ENCODE measurements around the gene TTC4.

Gene TTC4

DNA sequence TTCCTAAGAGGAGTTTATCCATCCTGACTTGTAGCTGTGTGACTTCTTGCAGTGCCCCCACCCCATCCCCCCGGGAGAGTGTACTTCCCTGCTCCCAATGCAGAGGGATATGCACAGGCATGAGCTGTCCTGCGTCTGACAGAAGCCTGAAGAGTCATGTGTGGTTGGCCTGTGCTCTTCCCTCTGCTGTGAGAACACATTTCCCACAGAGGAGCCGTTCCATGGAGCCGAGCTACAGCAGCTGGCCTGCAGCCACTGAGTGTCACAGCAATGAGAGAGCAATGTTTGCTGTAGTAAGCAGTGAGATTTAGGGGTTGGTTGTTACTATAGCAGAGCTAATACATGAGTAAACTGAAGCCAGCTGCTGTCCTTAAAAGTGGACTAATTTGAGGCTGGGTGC lies 26.6 kb downstream of the TTC4 start:
- DNase-seq (ENCODE audit: low spot score in 2 of 2) (no peak), ATAC-seq (replicated peaks; ENCODE audit: extremely low read depth, poor library complexity, severe bottlenecking) (no peak)
- peaks cover 36% of the 10 kb centered on the region for H3K36me3 Mint-ChIP-seq (ENCODE audit: insufficient read depth)
- H3K9me3 Mint-ChIP-seq, result no peaks in the 10 kb centered on the region
- no peaks in the 10 kb centered on the region for H3K4me1 Mint-ChIP-seq
- H3K27me3 Mint-ChIP-seq, result no peaks in the 10 kb centered on the region
- H3K27ac Mint-ChIP-seq (ENCODE audit: low read depth), result no peak overlapping the region
- H3K4me3 Mint-ChIP-seq, result no peak overlapping the region

DNA sequence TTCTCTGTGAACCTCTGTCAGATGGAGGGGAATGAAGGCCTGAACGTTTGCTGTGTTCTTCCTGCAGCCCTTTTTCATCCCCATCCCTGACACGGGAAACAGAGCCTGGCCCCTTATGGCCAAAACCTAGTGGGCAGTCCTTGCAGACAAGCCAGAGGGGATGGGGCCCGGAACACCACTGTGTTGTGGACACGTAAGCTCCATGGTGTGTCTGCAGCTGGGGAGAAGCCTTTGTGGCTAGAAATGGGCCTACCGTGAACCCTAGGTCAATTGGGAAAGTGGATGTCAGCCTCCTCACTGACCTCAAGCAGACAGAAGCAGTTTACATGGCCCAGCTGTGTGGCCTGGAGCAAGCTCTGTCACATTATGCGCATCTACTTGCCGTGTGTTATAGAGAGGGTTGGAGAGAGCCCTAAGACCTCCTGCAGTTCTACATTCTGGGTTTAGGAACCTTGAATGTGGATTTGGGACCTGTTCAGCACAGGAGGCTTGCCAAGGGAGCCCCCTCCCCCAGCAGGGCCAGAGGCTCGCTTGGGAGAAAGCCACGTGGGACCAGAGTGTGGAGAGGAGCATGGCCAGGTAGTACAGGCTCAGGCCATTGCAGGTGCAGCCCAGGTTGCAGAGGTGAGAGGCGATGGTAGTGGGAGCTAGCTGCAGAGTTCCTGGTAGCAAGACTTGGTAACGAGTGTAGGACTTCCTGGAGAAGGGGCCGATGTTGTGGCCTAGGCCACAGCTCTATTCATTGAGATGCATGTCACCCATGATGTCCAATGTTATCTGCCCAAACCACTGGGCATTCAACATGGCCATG lies 28.0 kb downstream of the TTC4 start:
- Mint-ChIP-seq H3K9me3 (no peaks in the 10 kb centered on the region), H3K4me1 (no peaks in the 10 kb centered on the region), H3K27me3 (no peaks in the 10 kb centered on the region), H3K36me3 (ENCODE audit: insufficient read depth) (peaks cover 24% of the 10 kb centered on the region), H3K4me3 (no peak overlapping the region), H3K27ac (ENCODE audit: low read depth) (no peak overlapping the region)
- ATAC-seq (replicated peaks; ENCODE audit: extremely low read depth, poor library complexity, severe bottlenecking) (no peak), DNase-seq (ENCODE audit: low spot score in 2 of 2) (no peak)

DNA sequence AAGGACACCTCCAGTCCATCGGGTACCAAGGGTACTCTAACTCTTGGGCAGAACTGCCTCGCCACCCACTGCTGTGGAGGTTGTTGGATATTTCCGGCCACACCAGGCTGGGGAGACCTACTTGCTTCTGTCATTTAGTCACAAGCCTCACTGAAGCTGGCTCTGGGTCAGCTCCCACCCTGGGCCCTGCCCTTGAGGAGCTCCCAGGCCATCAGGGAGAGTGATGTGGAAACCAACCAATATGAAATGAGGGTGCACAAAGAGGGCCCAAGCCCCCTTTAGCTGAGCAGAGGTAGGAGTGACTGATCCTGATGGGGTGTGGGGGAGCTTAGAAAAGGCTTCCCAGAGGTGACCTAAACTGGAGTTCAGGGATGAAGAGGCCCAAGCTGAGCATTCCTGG lies 29.0 kb downstream of the TTC4 start:
- Mint-ChIP-seq H3K27me3 (no peaks in the 10 kb centered on the region), H3K36me3 (ENCODE audit: insufficient read depth) (peaks cover 18% of the 10 kb centered on the region), H3K4me3 (no peak overlapping the region), H3K9me3 (no peaks in the 10 kb centered on the region), H3K27ac (ENCODE audit: low read depth) (no peak overlapping the region), H3K4me1 (no peaks in the 10 kb centered on the region)
- DNase-seq (ENCODE audit: low spot score in 2 of 2), result no peak
- no peak for ATAC-seq (replicated peaks; ENCODE audit: extremely low read depth, poor library complexity, severe bottlenecking)

DNA sequence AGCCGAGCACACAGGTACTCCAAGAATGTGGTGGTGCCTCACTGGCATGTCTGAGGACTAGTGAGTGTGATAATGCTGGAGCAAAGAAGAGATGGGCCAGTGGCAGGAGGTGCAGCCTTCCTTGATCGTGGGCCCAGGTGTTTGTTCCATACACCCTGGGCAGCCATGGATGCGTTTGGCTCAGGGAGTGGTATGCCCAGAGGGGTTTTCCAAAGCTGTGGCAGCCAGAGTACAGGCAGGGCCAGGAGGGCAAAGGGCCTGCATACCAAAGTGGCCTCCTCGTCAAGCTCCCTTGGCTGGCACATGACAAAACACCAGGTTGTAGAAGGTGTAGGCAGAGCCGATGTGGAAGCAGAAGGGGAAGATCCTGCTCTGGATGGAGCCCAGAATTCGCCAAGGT lies 29.6 kb downstream of the TTC4 start:
- Mint-ChIP-seq H3K4me1 (no peaks in the 10 kb centered on the region), H3K27ac (ENCODE audit: low read depth) (no peak overlapping the region), H3K36me3 (ENCODE audit: insufficient read depth) (peaks cover 15% of the 10 kb centered on the region), H3K4me3 (no peak overlapping the region), H3K9me3 (no peaks in the 10 kb centered on the region), H3K27me3 (no peaks in the 10 kb centered on the region)
- no peak for ATAC-seq (replicated peaks; ENCODE audit: extremely low read depth, poor library complexity, severe bottlenecking)
- no peak for DNase-seq (ENCODE audit: low spot score in 2 of 2)

DNA sequence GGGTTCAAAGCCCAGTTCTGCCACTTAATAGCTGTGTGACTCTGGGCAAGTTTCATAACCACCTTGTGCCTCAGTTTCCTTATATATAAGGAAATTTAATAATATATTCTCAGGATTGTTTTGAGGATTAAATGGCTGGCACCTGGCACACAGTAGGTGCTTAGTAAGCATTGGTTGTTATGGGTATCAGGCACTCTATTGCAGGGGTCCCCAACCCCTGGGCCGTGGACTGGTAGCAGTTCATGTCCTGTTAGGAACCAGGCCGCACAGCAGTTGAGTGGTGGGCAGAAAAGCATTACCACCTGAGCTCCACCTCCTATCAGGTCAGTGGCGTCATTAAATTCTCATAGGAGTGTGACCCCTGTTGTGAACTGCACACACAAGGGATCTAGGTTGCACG lies 30.2 kb downstream of the TTC4 start:
- Mint-ChIP-seq H3K9me3 (no peaks in the 10 kb centered on the region), H3K4me3 (no peak overlapping the region), H3K36me3 (ENCODE audit: insufficient read depth) (peaks cover 13% of the 10 kb centered on the region), H3K27me3 (no peaks in the 10 kb centered on the region), H3K4me1 (no peaks in the 10 kb centered on the region), H3K27ac (ENCODE audit: low read depth) (no peak overlapping the region)
- no peak for ATAC-seq (replicated peaks; ENCODE audit: extremely low read depth, poor library complexity, severe bottlenecking)
- no peak for DNase-seq (ENCODE audit: low spot score in 2 of 2)

DNA sequence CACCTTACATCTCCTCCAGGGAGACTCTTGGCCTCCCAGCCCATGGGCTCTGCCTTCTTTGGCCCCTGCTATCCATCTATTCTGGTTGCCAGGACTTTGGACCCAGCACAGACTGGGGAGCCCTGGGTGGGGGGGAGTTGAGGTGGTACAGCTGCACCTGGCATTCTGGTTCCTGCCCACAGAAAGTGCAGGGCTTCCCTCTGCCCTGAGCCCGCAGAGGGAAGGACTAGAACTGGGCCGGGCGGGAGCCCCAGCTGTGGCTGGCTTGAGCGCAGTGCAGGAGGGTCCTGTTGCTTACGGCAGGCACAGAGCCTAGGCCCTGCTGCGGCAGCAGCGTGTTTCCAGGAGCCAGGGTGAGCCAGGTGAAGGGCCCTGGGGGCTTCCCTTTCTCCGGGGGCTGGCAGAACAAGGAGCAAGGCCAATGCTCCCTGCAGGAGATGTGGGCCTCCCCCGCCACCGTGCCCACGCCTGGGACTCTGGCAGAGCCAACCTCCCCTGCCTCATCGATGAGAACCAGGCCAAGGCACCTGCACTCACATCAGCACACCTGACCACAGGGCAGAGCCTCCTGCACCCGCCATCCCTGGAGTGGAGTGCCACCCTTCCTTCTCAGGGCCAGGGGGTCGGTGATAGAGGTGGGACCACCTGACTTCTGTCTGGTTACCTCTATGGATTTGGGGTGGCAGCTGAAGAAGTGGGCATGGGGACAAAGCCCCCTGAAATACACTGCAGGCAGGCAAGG lies 32.6 kb downstream of the TTC4 start:
- Mint-ChIP-seq H3K27me3 (no peaks in the 10 kb centered on the region), H3K4me3 (no peak overlapping the region), H3K4me1 (no peaks in the 10 kb centered on the region), H3K9me3 (no peaks in the 10 kb centered on the region), H3K27ac (ENCODE audit: low read depth) (no peak overlapping the region), H3K36me3 (ENCODE audit: insufficient read depth) (peaks cover 1% of the 10 kb centered on the region)
- ATAC-seq (replicated peaks; ENCODE audit: extremely low read depth, poor library complexity, severe bottlenecking), result no peak
- DNase-seq (ENCODE audit: low spot score in 2 of 2), result no peak

DNA sequence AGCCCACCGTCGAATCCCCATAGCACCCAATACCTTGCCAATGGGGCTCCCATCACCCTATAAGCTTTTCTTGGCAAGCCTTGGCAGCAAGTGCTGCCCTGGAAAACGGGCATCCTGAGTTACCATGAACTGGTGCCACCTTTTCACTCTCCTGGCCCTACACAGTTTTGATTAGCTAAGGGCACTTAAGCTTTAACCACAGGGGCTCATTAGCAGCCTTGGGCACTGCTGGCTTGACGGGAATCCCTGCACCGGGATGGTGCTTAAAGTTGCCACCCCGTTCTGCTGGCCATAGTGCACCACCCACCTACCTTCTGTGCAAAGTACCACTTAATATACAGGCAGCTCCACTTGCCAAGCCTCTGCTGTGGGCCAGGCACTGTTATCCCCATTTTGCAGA lies 34.9 kb downstream of the TTC4 start:
- Mint-ChIP-seq H3K27ac (ENCODE audit: low read depth) (no peak overlapping the region), H3K27me3 (no peaks in the 10 kb centered on the region)

DNA sequence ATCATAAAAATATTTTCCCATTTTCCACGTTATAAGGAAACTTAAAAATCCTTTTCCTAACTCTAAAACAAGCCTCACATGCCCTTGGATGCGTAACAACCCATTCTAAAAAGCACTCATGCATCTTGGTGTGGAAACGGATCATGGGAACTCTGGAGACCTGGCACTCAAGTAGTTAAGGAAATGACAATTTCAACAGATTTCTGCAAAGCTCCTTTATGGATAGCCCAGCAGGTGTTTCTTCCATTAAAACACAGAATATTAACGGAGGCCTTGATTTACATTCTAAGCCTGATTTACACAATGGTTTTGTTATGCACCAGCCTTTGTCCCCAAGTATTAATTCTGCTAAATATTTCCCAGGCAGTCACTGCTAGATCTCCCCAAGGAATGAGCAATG lies 35.8 kb downstream of the TTC4 start:
- Mint-ChIP-seq H3K4me1 (no peaks in the 10 kb centered on the region), H3K4me3 (no peak overlapping the region), H3K9me3 (no peaks in the 10 kb centered on the region), H3K36me3 (ENCODE audit: insufficient read depth) (peaks cover 1% of the 10 kb centered on the region), H3K27me3 (no peaks in the 10 kb centered on the region), H3K27ac (ENCODE audit: low read depth) (no peak overlapping the region)
- DNase-seq (ENCODE audit: low spot score in 2 of 2) (no peak), ATAC-seq (replicated peaks; ENCODE audit: extremely low read depth, poor library complexity, severe bottlenecking) (no peak)

More for the DNA sequence above, 34.9 kb downstream of the TTC4 start:
- Mint-ChIP-seq H3K36me3 (ENCODE audit: insufficient read depth) (peaks cover 1% of the 10 kb centered on the region), H3K9me3 (no peaks in the 10 kb centered on the region), H3K4me3 (no peak overlapping the region), H3K4me1 (no peaks in the 10 kb centered on the region)
- ATAC-seq (replicated peaks; ENCODE audit: extremely low read depth, poor library complexity, severe bottlenecking) (no peak), DNase-seq (ENCODE audit: low spot score in 2 of 2) (no peak)

DNA sequence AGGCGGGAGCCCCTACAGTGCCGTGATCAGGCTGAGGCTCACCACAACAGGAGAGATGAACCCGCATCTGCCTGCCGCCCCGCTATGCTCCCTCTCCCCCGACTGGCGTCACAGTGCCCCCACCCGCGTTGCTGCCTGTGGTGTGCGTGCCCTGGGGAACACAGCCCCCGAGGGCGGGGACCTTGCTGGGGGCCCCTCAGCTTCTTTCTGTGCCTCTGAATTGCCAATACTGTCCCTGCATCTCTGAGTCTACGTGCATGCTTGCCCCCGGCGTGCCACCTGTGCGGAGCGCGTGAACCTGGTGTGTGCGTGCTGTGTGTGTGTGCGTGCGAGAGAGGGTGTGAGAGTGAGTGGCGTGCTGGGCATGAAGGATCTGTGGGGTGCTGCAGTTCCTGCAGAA lies 38.4 kb downstream of the TTC4 start:
- Mint-ChIP-seq H3K27me3 (no peaks in the 10 kb centered on the region), H3K36me3 (ENCODE audit: insufficient read depth) (peaks cover 1% of the 10 kb centered on the region), H3K4me3 (no peak overlapping the region), H3K9me3 (no peaks in the 10 kb centered on the region), H3K27ac (ENCODE audit: low read depth) (no peak overlapping the region), H3K4me1 (no peaks in the 10 kb centered on the region)
- no peak for DNase-seq (ENCODE audit: low spot score in 2 of 2)
- ATAC-seq (replicated peaks; ENCODE audit: extremely low read depth, poor library complexity, severe bottlenecking), result no peak

DNA sequence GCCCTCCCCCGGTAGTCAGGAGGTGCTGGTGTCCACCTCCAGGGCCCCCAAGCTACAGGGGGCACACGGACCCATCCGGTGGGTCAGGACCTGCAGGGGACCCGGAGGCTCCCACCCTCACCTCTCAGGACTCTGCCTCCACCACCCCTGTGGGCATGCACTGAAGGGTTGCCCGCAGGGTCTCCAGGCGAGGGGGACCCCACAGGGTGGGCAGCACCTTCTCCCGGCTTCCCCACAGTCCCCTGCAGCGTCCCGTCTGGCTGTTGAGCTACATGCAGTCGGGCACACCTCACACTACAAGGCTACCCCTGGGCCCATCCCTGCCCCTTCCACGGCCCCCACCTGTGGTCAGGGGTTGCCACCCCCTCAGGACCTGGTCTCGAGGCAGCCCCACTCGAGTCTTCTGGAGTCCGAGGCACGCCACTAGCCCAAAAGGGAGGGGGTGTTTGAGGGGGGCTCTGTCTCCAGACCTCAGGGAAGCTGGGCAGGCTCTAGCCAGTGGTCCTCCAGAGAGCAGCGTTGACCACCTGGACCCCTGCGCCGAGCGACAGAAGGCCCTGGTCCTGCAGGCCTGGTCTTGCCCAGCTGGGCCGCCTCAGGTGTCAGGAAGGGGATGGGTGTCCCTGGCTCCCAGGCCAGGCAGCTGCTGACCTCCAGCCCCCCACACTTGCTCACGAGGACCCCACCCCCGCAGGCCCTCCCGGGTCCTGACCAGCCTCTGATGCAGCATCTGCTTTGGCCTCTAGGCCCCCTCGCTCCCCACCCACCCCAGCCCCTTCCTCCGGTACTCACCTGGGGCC lies 39.0 kb downstream of the TTC4 start:
- Mint-ChIP-seq H3K4me3 (no peak overlapping the region), H3K4me1 (no peaks in the 10 kb centered on the region), H3K27ac (ENCODE audit: low read depth) (no peak overlapping the region), H3K27me3 (no peaks in the 10 kb centered on the region), H3K36me3 (ENCODE audit: insufficient read depth) (peaks cover 1% of the 10 kb centered on the region), H3K9me3 (no peaks in the 10 kb centered on the region)
- DNase-seq (ENCODE audit: low spot score in 2 of 2) (no peak), ATAC-seq (replicated peaks; ENCODE audit: extremely low read depth, poor library complexity, severe bottlenecking) (no peak)

DNA sequence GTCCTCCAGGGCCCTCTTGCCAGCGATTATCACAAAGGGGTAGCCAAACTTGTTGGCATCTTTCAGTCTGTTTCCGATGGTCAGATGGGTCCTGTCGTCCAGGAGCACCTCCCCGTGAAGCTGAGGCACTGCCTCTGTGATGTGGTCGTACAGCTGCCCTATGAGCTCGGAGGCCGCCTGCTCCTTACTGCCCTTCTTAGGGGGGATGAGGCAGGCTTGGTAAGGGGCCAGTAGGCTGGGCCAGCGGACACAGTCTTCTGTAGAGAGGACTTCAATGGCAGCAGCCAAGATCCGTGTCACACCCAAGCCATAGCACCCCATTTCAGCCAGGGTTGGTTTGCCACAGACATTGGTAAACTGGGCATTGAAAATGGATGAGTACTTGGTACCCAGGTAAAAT lies 42.2 kb downstream of the TTC4 start:
- no peak for ATAC-seq (replicated peaks; ENCODE audit: extremely low read depth, poor library complexity, severe bottlenecking)
- no peak overlapping the region for H3K4me3 Mint-ChIP-seq
- peaks cover 7% of the 10 kb centered on the region for H3K4me1 Mint-ChIP-seq
- H3K36me3 Mint-ChIP-seq (ENCODE audit: insufficient read depth), result peaks cover 3% of the 10 kb centered on the region
- H3K9me3 Mint-ChIP-seq, result no peaks in the 10 kb centered on the region
- H3K27me3 Mint-ChIP-seq, result no peaks in the 10 kb centered on the region
- DNase-seq (ENCODE audit: low spot score in 2 of 2), result no peak
- H3K27ac Mint-ChIP-seq (ENCODE audit: low read depth), result no peak overlapping the region

DNA sequence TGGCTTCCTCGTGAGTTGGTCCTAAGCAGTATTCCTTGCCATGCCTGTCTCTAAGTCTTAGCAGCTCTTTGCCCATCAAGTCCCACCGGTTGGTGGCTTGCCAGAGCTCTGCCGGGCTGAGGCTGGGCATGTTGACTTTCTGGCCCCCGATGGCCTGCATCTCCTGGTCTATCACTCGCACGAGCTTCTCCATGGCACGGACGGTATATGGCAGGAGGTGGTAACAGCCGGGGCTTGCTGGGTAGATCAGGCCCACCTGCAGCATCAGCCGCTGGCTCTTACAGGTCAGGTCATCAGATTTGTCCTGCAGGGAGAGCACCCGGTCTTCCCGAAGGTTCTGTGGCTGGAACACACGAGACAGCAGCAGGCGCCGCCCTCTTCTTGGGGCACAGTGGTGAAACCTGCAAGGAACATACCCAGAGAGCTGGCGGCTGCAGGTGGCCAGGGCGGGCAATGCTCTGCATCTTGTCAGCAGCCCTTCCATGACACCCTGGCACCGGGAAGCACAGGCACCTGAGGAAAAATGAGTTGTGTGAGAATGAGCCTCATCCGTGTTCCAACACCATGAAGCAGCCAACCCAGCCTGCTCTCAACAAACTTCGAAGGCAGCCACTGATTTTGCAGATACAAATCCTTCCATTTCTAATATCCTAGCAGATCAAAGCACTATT lies 43.2 kb downstream of the TTC4 start:
- no peak overlapping the region for H3K27ac Mint-ChIP-seq (ENCODE audit: low read depth)
- H3K9me3 Mint-ChIP-seq, result no peaks in the 10 kb centered on the region
- H3K27me3 Mint-ChIP-seq, result no peaks in the 10 kb centered on the region
- no peak overlapping the region for H3K4me3 Mint-ChIP-seq
- DNase-seq (ENCODE audit: low spot score in 2 of 2) (no peak), ATAC-seq (replicated peaks; ENCODE audit: extremely low read depth, poor library complexity, severe bottlenecking) (no peak)
- peaks cover 15% of the 10 kb centered on the region for H3K4me1 Mint-ChIP-seq
- H3K36me3 Mint-ChIP-seq (ENCODE audit: insufficient read depth), result peaks cover 3% of the 10 kb centered on the region
